Colonic mucosa (tissue), 4 donors: ENCODE results near the gene POU2AF3. TPM values are rescaled to one million over a fixed set of nuclear protein-coding genes. Genes with fewer than 3 reads are reported as not detected.

Experiments
- DNase-seq: peaks from one replicate; pipeline ENCODE4 v3.0.0-alpha.2; 2020
- H3K27ac ChIP-seq: fragments of 200-600 bp; one replicate; pipeline ENCODE4 v1.8.0; 2021
- H3K27me3 ChIP-seq: fragments of 200-600 bp; one replicate; pipeline ENCODE4 v1.8.0; 2021
- H3K36me3 ChIP-seq: fragments of 200-600 bp; one replicate; pipeline ENCODE4 v1.8.0; 2021
- H3K4me1 ChIP-seq: fragments of 200-600 bp; one replicate; pipeline ENCODE4 v1.8.0; 2021; ENCODE audit warnings: mild to moderate bottlenecking
- H3K4me3 ChIP-seq: fragments of 200-600 bp; one replicate; pipeline ENCODE4 v1.8.0; 2021
- H3K9ac ChIP-seq, 2 donors: one replicate each; pipeline ENCODE4 v1.7.0; 2013; ENCODE audit warnings: control low read depth in 2 of 2, low read depth in 2 of 2, low read length in 2 of 2
- H3K9me3 ChIP-seq: fragments of 200-600 bp; one replicate; pipeline ENCODE4 v1.8.0; 2021
- CTCF ChIP-seq: fragments of 200-600 bp; IDR thresholded peaks from one replicate; pipeline ENCODE4 v1.8.0; 2022; ENCODE audit warnings: antibody characterized with exemption, mild to moderate bottlenecking
- intact Hi-C: fragments of 100-400 bp; cut with DNase I; formaldehyde crosslinking; loops from one replicate; pipeline ENCODE4 v1.14.1; 2022
- total RNA-seq, 2 donors: library from RNA; stranded (reverse); fragmentation: NEBNext Ultra II Directional in 1 of 2; extraction: Animal tissue kit (Norgen Biotek cat#: 25700) in 1 of 2; gene quantifications; one replicate each; pipeline ENCODE4 v1.2.1, GENCODE V29; 2021
- donor health status: healthy.
- donor health status: DM: no; HTN: no; CAD: no.
- donor health status: DM: no; HTN: no; CAD: no.

POU2AF3 gene
- total RNA-seq, 2 donors from 2014 or later: 4.5 to 7.9 TPM

- no peak for TF ChIP-seq CTCF
- no peaks in the 10 kb centered on the region for H3K9me3 ChIP-seq
- no peak overlapping the region for H3K9ac ChIP-seq
- intact Hi-C loops: no loop called here
- no peak overlapping the region for H3K4me3 ChIP-seq
- no peaks in the 10 kb centered on the region for H3K27me3 ChIP-seq
- no peaks in the 10 kb centered on the region for H3K4me1 ChIP-seq
- H3K27ac ChIP-seq: no peak overlapping the region
- no peak for DNase-seq
- H3K36me3 ChIP-seq: no peaks in the 10 kb centered on the region
Measured at GRCh38 chr11:111352231-111352746, 53.9 kb downstream of the POU2AF3 start.

GRCh38 chr11:111352935-111353710 lies 54.8 kb downstream of the POU2AF3 start:
- TF ChIP-seq CTCF: no peak
- H3K27ac ChIP-seq: peak overlapping the region; percentile 41
- peak; percentile 71 for DNase-seq
- H3K4me3 ChIP-seq: no peak overlapping the region
- H3K9ac ChIP-seq: no peak overlapping the region
- H3K9me3 ChIP-seq: no peaks in the 10 kb centered on the region
- no peaks in the 10 kb centered on the region for H3K27me3 ChIP-seq
- intact Hi-C loops: no loop called here
- H3K36me3 ChIP-seq: no peaks in the 10 kb centered on the region
- no peaks in the 10 kb centered on the region for H3K4me1 ChIP-seq

GRCh38 chr11:111353776-111354600 lies 55.6 kb downstream of the POU2AF3 start:
- Histone ChIP-seq H3K27me3 (no peaks in the 10 kb centered on the region), H3K9ac (no peak overlapping the region), H3K4me1 (no peaks in the 10 kb centered on the region), H3K4me3 (no peak overlapping the region), H3K27ac (peak overlapping the region; percentile 41), H3K9me3 (no peaks in the 10 kb centered on the region), H3K36me3 (no peaks in the 10 kb centered on the region)
- intact Hi-C loops: no loop called here
- no peak for DNase-seq
- no peak for TF ChIP-seq CTCF

GRCh38 chr11:111354601-111354891 lies 56.2 kb downstream of the POU2AF3 start:
- no peaks in the 10 kb centered on the region for H3K9me3 ChIP-seq
- no peak overlapping the region for H3K4me3 ChIP-seq
- H3K27ac ChIP-seq: no peak overlapping the region
- intact Hi-C loops: no loop called here
- H3K9ac ChIP-seq: no peak overlapping the region
- no peaks in the 10 kb centered on the region for H3K27me3 ChIP-seq
- DNase-seq: no peak
- TF ChIP-seq CTCF: no peak
- H3K4me1 ChIP-seq: no peaks in the 10 kb centered on the region
- no peaks in the 10 kb centered on the region for H3K36me3 ChIP-seq

GRCh38 chr11:111355101-111355500 lies 56.8 kb downstream of the POU2AF3 start:
- DNase-seq: no peak
- Histone ChIP-seq H3K9ac (no peak overlapping the region), H3K4me1 (no peaks in the 10 kb centered on the region), H3K27me3 (no peaks in the 10 kb centered on the region), H3K27ac (no peak overlapping the region), H3K36me3 (no peaks in the 10 kb centered on the region), H3K4me3 (no peak overlapping the region), H3K9me3 (no peaks in the 10 kb centered on the region)
- intact Hi-C loops: no loop called here
- no peak for TF ChIP-seq CTCF
